Smooth muscle cell of the umbilical artery (primary cell): ENCODE results near the gene ZRSR2. TPM values are rescaled to one million over a fixed set of nuclear protein-coding genes. Genes with fewer than 3 reads are reported as not detected.

Experiments used
- total RNA-seq: library from RNA; depleted of rRNA; stranded (reverse); fragments of >200 nt; gene quantifications from 2 replicates; pipeline ENCODE4 v1.2.3, GENCODE V29; 2014

Gene ZRSR2
- 3.9 and 7.1 TPM in 2 replicates for total RNA-seq

GRCh38 chrX:15789979-15790768, at the start of gene ZRSR2:
ZRSR2 (plus strand) TSS chrX:15790484; CDS start chrX:15790496, 12 bp downstream.

GRCh38 chrX:15854712-15855567, 64.7 kb downstream of the ZRSR2 start, which contains the start of gene AP1S2:
AP1S2 (minus strand) TSS chrX:15854813; CDS start chrX:15852524, 2,289 bp downstream.

Other genes with a start within 250 kb of the ZRSR2 start
- gene ACE2, start 189.5 kb upstream of the ZRSR2 start, total RNA-seq, result 0.05 TPM in 1 of 2 replicates, not detected in the other
- 0.42 TPM in 1 of 2 replicates, not detected in the other for gene CLTRN, start 125.7 kb upstream of the ZRSR2 start, total RNA-seq
- 3.3 and 5.2 TPM in 2 replicates for gene CA5B, start 52.2 kb upstream of the ZRSR2 start, total RNA-seq
- gene AP1S2, start 64.3 kb downstream of the ZRSR2 start, total RNA-seq, result 49.9 and 91.7 TPM in 2 replicates